Activated gamma-delta T cell treated with Interleukin-2 at 50 U/mL for 16 hours (primary cell): Measurements from ENCODE around the gene ZNF710.

Experiments used
- DNase-seq: peaks from one replicate; pipeline ENCODE4 v3.0.0-alpha.2; 2020

Gene ZNF710

GRCh38 chr15:89993349-89993748, 7.8 kb upstream of the ZNF710 start:
- no peak for DNase-seq

GRCh38 chr15:89997079-89997478, 4.0 kb upstream of the ZNF710 start:
- DNase-seq: no peak

GRCh38 chr15:89998141-89998661, 2.9 kb upstream of the ZNF710 start:
- DNase-seq: no peak

GRCh38 chr15:89998923-89999675, 2.0 kb upstream of the ZNF710 start:
- no peak for DNase-seq

GRCh38 chr15:89999676-90000185, 1.4 kb upstream of the ZNF710 start:
- DNase-seq: no peak

GRCh38 chr15:90000186-90001001, 730 bp upstream of the ZNF710 start:
- DNase-seq: no peak

- peak; percentile 55 for DNase-seq
Observed at GRCh38 chr15:90001683-90002427, 731 bp downstream of the ZNF710 start.

GRCh38 chr15:90002428-90002844, 1.3 kb downstream of the ZNF710 start:
- peak; percentile 21 for DNase-seq

- no peak for DNase-seq
Observed at GRCh38 chr15:90003736-90004135, 2.6 kb downstream of the ZNF710 start.

GRCh38 chr15:90004252-90004651, 3.1 kb downstream of the ZNF710 start:
- DNase-seq: no peak

GRCh38 chr15:90004671-90005070, 3.5 kb downstream of the ZNF710 start:
- no peak for DNase-seq

- no peak for DNase-seq
Observed at GRCh38 chr15:90006217-90007075, 5.3 kb downstream of the ZNF710 start.

GRCh38 chr15:90007076-90007460, 5.9 kb downstream of the ZNF710 start:
- DNase-seq: no peak

- DNase-seq: no peak
Observed at GRCh38 chr15:90008607-90009006, 7.5 kb downstream of the ZNF710 start.

GRCh38 chr15:90009301-90010022, 8.3 kb downstream of the ZNF710 start:
- no peak for DNase-seq

- no peak for DNase-seq
Observed at GRCh38 chr15:90011705-90012104, 10.6 kb downstream of the ZNF710 start.

- DNase-seq: no peak
Observed at GRCh38 chr15:90013503-90013937, 12.4 kb downstream of the ZNF710 start.

- no peak for DNase-seq
Observed at GRCh38 chr15:90015294-90015693, 14.2 kb downstream of the ZNF710 start.

- DNase-seq: no peak
Observed at GRCh38 chr15:90015749-90016148, 14.6 kb downstream of the ZNF710 start.

GRCh38 chr15:90016721-90017120, 15.6 kb downstream of the ZNF710 start:
- DNase-seq: no peak

GRCh38 chr15:90018216-90018831, 17.2 kb downstream of the ZNF710 start:
- DNase-seq: no peak
